Activated T-helper 1 cell treated with Interleukin-2 at 50 U/mL for 16 hours (primary cell): ENCODE measurements around the gene SRCAP.
A peak's percentile ranks its signal among the peaks of the same experiment; 100 is the strongest.

Source experiments
- DNase-seq: peaks from one replicate; pipeline ENCODE4 v3.0.0-alpha.2; 2020; ENCODE audit warnings: low read depth

SRCAP gene

GRCh38 chr16:30737794-30738648 is 39.0 kb downstream of the SRCAP start:
- DNase-seq, result no peak

- no peak for DNase-seq
Observed at GRCh38 chr16:30738984-30739951, 40.3 kb downstream of the SRCAP start.

GRCh38 chr16:30740364-30741251 is 41.6 kb downstream of the SRCAP start:
- no peak for DNase-seq

GRCh38 chr16:30741461-30741914 is 42.5 kb downstream of the SRCAP start:
- no peak for DNase-seq

- DNase-seq, result no peak
Observed at GRCh38 chr16:30743716-30744115, 44.7 kb downstream of the SRCAP start.

GRCh38 chr16:30744183-30744582 is 45.2 kb downstream of the SRCAP start:
- no peak for DNase-seq

GRCh38 chr16:30745082-30745481 is 46.1 kb downstream of the SRCAP start:
- no peak for DNase-seq

- DNase-seq, result no peak
Observed at GRCh38 chr16:30746638-30747175, 47.7 kb downstream of the SRCAP start.

- no peak for DNase-seq
Observed at GRCh38 chr16:30747331-30747730, 48.4 kb downstream of the SRCAP start.

GRCh38 chr16:30747799-30748633 is 49.0 kb downstream of the SRCAP start, which contains the start of gene PHKG2:
TSS of gene PHKG2 (plus strand) at chr16:30748425. CDS start at chr16:30748821, 396 bp downstream.
- peak; percentile 95 for DNase-seq

- no peak for DNase-seq
Observed at GRCh38 chr16:30748634-30749445, 49.9 kb downstream of the SRCAP start.

GRCh38 chr16:30750201-30750600 is 51.2 kb downstream of the SRCAP start:
- no peak for DNase-seq

GRCh38 chr16:30750876-30751465 is 52.0 kb downstream of the SRCAP start:
- DNase-seq, result no peak

GRCh38 chr16:30753596-30753995 is 54.6 kb downstream of the SRCAP start:
- DNase-seq, result no peak

GRCh38 chr16:30755955-30756780 is 57.2 kb downstream of the SRCAP start:
- no peak for DNase-seq

- no peak for DNase-seq
Observed at GRCh38 chr16:30756781-30757100, 57.8 kb downstream of the SRCAP start.

GRCh38 chr16:30757316-30757715 is 58.3 kb downstream of the SRCAP start:
- no peak for DNase-seq

GRCh38 chr16:30758988-30759491 is 60.1 kb downstream of the SRCAP start:
- DNase-seq, result no peak
